ENCODE results near the gene CHIA.
"Not testable (repeated sequence)": the region's sequence is repeated elsewhere in the genome, so short reads cannot be mapped to it uniquely, and the experiment has no call there.

The CHIA gene

DNA sequence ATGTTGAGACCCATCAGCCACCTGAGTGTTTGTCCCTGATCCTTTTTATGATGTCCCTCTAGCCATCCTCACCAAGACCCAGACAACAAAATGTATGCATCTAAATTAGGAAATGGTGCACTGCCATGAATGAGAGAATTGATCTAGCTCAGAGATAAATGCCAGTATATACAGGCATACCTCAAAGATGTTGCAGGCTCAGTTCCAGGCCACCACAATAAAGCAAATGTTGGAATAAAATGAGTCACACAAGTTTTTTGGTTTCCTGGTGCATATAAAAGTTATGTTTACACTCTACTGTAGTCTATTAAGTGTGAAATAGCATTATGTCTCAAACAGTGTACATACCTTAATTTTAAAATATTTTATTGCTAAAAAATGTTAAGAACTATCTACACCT is 63.9 kb downstream of the CHIA start:
- H3K4me3 ChIP-seq (ENCODE audit: low read depth, low read length): no peak overlapping the region
- DNase-seq (ENCODE audit: low read depth): no peak
- in situ Hi-C loops (cut with HindIII; ENCODE audit: low sequenced_read_pairs): no loop called here
- TF ChIP-seq, protein P1, sequence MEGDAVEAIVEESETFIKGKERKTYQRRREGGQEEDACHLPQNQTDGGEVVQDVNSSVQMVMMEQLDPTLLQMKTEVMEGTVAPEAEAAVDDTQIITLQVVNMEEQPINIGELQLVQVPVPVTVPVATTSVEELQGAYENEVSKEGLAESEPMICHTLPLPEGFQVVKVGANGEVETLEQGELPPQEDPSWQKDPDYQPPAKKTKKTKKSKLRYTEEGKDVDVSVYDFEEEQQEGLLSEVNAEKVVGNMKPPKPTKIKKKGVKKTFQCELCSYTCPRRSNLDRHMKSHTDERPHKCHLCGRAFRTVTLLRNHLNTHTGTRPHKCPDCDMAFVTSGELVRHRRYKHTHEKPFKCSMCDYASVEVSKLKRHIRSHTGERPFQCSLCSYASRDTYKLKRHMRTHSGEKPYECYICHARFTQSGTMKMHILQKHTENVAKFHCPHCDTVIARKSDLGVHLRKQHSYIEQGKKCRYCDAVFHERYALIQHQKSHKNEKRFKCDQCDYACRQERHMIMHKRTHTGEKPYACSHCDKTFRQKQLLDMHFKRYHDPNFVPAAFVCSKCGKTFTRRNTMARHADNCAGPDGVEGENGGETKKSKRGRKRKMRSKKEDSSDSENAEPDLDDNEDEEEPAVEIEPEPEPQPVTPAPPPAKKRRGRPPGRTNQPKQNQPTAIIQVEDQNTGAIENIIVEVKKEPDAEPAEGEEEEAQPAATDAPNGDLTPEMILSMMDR (IDR thresholded peaks at IDR 0.05; ENCODE audit: low read depth, low read length, missing control alignments): no peak

DNA sequence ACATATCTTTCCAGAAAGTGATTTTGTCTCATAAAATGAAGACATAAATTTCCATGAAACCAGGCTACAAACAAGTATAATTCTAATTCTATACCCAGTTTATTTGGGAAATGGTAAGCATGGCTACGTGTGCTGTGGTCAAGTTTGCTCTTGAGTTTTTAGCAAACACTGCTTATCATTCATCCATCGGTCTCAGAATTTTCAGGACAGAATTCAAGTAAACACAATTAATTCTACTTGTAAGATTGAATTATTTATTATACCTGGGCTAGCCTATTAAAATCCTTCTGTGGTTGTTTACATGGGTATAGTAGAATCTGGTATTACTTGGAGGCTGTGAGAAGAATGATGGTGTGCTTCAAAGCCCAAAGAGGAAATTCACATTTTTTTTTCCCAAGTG is 68.3 kb downstream of the CHIA start:
- TF ChIP-seq, protein P1 (IDR thresholded peaks at IDR 0.05; ENCODE audit: low read depth, low read length, missing control alignments): no peak
- no peak for DNase-seq (ENCODE audit: low read depth)
- H3K4me3 ChIP-seq (ENCODE audit: low read depth, low read length): no peak overlapping the region
- in situ Hi-C loops (cut with HindIII; ENCODE audit: low sequenced_read_pairs): no loop called here

DNA sequence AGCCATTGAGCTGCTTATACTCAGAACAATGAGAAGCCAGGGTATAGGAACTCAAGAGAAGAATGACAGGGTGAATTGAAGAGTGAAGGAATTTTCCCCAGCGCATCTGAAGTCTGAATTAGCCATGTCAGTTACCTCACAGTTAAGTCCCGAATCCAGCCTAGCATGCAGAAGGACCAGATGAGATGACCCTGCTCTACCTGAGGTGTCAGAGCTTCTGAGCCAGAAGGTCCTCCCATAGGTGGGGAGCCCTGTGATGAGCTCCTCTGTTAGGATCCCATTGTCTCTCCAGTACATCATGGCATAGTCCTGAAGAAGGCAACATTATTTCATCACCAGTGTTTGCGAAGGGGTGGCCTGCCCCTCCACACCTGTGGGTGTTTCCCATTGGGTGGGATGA is 68.7 kb downstream of the CHIA start:
- DNase-seq (ENCODE audit: low read depth): no peak
- TF ChIP-seq, protein P1 (IDR thresholded peaks at IDR 0.05; ENCODE audit: low read depth, low read length, missing control alignments): no peak
- no peak overlapping the region for H3K4me3 ChIP-seq (ENCODE audit: low read depth, low read length)
- in situ Hi-C loops (cut with HindIII; ENCODE audit: low sequenced_read_pairs): no loop called here

DNA sequence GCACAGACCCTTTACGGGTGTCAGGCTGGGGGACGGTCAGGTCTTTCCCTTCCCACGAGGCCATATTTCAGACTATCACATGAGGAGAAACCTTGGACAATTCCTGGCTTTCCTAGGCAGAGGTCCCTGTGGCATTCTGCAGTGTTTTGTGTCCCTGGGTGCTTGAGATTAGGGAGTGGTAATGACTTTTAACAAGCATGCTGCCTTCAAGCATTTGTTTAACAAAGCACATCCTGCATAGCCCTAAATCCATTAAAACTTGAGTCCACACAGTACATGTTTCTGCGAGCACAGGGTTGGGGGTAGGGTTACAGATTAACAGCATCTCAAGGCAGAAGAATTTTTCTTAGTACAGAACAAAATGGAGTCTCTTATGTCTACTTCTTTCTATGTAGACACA is 69.6 kb downstream of the CHIA start:
- DNase-seq (ENCODE audit: low read depth); H3K4me3 ChIP-seq (ENCODE audit: low read depth, low read length); in situ Hi-C loops (cut with HindIII; ENCODE audit: low sequenced_read_pairs): not testable (repeated sequence)

DNA sequence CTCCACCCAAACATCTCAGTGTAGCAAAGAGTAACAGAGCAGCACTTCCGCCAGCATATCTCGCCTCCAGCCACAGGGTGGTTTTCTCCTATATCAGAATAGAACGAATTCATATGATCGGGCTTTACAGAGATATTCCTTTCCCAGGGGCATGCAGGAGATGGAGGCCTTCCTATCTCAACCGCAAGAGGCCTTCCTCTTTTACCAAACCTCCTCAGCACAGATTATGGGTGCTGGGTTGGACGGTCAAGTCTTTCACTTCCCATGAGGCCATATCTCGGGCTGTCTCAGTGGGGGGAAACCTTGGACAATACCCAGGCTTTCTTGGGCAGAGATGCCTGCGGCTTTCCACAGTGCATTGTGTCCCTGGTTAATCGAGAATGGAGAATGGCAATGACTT is 71.1 kb downstream of the CHIA start:
- H3K4me3 ChIP-seq (ENCODE audit: low read depth, low read length): no peak overlapping the region
- in situ Hi-C loops (cut with HindIII; ENCODE audit: low sequenced_read_pairs): no loop called here
- DNase-seq (ENCODE audit: low read depth): no peak
- TF ChIP-seq, protein P1 (IDR thresholded peaks at IDR 0.05; ENCODE audit: low read depth, low read length, missing control alignments): no peak

DNA sequence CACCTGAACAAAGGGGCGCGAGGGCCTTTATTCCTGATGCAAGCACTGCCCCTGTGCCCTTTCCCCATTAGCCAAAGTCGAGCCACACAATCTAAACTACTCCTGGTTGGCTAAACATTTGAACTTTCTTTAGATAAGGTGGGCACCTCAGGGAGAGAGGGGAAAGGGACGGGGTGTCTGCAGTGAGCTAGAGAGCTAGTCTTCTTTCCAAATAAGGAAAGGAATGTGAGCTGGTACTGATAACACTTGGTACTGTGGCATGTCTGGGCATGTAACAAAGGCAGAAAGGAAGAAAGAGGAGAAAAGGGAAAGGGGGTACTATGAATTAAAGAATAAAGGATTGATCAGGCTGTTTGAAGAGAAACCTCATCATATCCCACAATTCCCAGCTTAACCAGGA is 74.0 kb downstream of the CHIA start:
- H3K4me3 ChIP-seq (ENCODE audit: low read depth, low read length): no peak overlapping the region
- no peak for DNase-seq (ENCODE audit: low read depth)
- in situ Hi-C loops (cut with HindIII; ENCODE audit: low sequenced_read_pairs): no loop called here
- TF ChIP-seq, protein P1 (IDR thresholded peaks at IDR 0.05; ENCODE audit: low read depth, low read length, missing control alignments): no peak

DNA sequence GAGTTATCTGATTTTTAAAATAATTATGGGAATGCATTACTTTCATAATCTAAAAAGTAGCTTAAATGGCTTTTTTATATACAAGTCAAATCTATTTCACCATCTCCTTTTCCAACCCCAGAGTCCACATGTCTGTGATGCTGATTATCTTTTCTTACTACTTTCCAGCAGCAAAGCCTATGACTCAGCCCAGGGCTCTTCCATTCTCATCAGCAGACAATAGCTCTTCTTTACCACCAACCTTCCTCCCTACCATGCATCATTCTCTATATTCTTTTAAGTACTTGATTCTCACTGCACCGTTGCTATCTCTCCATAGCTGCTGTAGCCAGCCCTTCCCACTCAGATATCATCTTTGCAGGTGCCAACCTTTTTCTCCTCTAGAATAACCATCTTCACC is 75.6 kb downstream of the CHIA start:
- DNase-seq (ENCODE audit: low read depth): no peak
- TF ChIP-seq, protein P1 (IDR thresholded peaks at IDR 0.05; ENCODE audit: low read depth, low read length, missing control alignments): no peak
- no peak overlapping the region for H3K4me3 ChIP-seq (ENCODE audit: low read depth, low read length)
- in situ Hi-C loops (cut with HindIII; ENCODE audit: low sequenced_read_pairs): no loop called here
